Dermis blood vessel endothelial cell (primary cell): Measurements from ENCODE around the gene TP73. TPM values are rescaled to one million over a fixed set of nuclear protein-coding genes. Genes with fewer than 3 reads are reported as not detected.
A peak's percentile ranks its signal among the peaks of the same experiment; 100 is the strongest.

Experiments used
- DNase-seq: peaks from one replicate; pipeline ENCODE4 v3.0.0; 2010
- total RNA-seq: library from RNA; depleted of rRNA; stranded (reverse); fragments of >200 nt; gene quantifications from 2 replicates; pipeline ENCODE4 v1.2.3, GENCODE V29; 2014

TP73 gene
- total RNA-seq, 1 donor from 2014 or later, result not detected

DNA sequence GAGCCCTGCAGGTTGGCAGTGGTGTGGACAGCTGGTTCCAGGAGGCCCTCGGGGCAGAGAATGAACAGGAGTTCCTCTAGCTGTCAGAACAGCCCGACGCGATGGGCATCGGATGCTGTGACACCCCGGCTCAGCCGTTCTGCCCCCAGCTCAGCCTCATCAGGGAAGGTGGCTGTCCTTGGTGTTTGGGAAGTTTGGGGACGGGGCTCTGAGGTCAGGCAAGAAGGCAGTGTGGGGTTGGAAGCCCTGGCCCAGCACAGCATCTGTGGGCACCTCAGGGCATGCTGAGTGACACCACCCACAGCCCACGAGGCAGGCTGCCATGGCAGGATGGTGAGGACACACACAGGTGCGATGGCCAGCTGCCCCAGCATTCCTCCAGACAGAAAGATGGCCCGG is 59.1 kb downstream of the TP73 start:
- DNase-seq, result no peak

DNA sequence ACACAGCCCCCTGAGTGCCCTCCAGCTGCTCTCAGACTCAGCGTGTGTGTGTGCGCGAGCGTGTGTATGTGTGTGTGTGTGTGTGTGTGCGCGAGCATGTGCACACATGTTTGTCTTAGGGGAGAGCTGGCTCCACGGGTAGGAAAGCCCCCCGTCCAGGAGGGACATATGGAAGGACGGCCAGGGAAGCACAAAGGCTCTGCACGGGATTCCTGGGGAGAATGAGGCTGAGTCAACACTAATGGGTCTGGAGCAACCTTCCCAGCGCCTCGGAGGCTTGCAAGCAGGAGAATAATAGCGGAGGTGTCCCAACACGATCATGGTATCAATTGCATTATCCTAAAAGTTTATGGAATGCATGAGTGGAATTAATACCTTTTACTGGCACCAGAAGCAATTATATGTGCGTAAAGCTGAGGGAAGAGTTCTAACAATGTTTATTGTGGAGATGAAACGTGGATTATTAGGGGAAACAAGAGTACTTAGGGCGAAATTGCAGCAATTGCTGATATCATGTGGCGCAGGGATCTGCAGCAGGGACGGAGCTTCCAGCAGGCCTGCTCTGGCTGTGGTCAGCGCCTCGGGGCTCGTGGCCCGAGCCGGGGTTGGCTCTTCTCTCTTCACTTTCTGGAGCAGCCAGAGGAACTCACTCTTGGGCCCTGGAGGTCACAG is 59.6 kb downstream of the TP73 start:
- no peak for DNase-seq

DNA sequence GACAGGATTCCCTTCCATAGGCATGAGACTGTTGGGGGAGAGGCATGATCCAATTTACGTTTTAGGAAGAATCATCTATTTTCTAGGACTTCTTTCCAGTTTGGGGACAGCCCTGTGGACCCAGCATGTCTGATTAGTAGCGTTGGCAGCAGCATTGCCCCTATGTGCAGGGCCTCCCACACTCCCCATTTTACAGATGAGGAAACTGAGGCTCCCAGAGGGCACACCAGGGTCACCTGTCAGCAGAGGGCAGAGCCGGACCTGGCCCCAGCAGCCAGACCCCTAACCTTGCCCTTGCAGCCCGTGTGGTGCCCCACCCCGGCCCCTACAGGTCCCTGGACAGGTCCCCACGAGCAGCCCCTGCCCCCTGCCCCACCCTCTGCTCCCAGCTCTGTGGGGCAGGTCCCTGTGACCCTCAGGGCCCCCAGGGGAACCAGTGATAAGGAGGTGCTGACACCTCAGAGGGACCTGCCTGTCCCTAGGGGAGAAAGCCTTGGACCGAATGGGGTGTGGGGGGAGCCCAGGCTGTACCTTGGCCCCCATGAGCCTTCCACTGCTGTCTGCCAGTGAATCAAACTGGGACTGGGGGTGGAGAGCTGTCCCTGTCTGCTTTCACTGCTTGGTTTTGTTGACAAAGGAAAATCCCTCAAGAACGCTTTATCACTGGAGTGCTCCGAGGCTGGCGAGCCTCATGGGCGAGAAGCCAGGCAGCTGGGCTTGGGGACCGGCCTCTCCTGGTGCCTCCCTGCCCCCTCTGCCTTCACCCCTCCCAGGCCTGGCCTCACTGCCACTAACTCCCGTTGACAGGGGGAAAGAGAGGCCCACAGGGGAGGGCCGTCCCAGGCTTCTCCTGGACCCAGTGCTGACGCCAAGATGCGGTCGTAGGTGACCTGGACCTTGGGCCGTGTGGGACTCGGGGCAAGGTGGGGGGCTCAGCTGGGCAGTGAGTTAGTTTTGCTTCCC is 60.5 kb downstream of the TP73 start:
- no peak for DNase-seq

DNA sequence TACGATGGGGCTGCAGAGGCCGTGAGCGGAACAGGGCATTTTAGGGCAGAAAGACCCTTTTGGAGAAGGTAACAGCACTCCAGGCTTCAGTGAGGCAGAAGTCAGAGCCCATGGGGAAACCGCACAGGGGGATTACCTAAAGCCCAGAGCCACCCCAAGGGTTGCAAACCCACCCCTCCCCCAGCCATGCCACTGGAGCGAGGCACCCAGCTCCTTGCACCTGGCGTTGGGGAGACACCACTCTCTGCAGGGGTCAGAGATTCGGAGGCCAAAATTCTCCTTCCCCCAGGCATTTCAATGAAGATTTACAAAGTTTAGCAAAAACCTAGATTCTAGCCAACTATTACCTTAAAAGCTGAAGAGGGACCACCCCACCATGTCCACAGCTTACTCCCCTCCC is 61.5 kb downstream of the TP73 start:
- DNase-seq, result no peak

DNA sequence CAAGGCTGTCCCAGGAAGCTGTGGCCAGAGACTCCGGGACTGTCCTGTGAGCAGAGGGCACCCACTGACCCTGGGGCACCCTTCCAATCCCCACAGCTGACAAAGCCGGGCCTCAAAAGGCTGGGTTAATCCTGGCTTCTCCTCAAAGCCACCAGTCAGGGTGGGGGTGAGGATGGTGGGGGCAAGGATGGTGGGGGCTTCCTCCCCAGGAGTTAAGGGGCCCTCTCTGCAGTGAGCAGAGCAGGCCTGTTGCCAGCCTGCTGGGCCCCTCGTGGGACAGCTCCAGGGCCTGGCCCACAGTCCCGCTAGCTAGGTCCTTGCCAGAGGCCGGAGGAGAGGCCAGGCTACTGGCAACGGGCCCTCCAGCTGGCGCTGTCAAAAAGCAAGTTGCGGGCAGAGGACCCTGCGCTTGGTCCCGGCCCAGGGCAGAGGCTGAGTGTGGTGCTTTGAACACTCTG is 62.0 kb downstream of the TP73 start:
- no peak for DNase-seq

DNA sequence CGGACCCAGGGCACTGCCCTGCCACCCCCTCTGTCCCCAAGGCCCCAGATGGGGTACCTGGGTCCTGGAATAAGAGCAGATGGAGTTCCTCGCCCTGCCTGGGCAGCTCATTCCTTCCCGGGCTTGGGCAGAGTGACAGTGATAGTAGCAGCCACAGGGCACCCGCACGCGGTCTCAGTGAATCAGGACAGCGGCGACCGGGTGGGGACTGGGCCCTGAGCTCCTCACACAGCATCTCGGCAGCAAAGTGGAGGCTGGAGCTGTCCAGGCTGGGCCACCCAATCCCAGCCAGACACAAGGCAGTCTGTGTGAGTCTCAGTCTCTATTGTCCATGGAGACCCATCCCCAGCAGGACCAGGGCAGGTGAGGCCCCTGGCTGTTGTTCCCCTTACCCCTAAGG is 62.5 kb downstream of the TP73 start:
- DNase-seq, result no peak

DNA sequence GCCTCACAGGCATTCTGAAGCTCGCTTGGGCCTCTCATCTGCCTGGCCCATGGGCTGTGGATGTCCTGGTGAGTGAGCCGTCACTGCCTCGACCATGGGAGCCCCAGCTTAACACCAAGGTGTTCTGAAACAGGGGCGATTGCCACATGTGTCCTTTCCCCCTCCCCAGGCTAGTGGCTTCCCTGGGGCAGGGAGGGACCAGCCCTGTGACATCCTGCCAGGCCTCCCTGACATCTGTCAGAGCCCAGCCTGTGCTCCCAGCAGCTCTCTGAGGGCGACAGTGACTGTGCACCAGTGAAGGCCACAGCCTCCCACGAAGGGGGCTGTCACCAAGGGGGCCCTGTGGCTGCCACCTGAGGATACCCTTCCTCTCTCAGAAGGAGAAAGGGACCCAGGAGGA is 64.0 kb downstream of the TP73 start:
- DNase-seq, result no peak

DNA sequence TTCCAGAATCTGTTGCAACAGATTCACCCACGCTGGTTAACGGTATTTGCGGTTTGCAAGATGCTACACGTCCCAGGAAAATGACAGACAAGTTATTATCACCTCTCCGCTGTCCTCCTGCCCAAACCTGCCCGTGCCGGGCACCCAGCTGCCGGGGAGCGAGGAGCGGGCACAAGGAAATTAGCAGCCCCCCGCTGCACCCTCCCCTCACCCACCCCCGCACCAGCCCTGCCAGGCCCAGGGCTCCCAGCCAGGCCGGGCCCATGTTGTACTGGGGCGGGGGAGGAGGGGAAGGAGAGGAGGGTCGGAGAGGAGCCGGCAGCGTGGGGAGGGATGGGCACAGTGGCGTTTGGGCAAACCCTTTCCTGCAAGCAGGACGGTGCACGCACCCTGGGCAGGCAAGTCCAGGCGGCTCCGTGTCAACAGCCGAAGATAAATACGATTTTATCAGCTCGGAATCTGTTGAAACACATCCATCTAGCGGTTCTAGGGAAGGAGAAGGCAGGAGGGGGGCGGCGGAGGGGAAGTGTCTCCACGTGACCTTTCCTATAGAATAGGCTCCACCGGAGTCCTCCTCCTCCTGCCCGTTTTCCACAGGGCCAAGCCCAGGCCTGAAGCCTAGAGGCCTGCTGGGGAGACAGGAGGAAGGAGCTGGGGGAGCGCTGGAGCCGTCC is 64.9 kb downstream of the TP73 start:
- no peak for DNase-seq

DNA sequence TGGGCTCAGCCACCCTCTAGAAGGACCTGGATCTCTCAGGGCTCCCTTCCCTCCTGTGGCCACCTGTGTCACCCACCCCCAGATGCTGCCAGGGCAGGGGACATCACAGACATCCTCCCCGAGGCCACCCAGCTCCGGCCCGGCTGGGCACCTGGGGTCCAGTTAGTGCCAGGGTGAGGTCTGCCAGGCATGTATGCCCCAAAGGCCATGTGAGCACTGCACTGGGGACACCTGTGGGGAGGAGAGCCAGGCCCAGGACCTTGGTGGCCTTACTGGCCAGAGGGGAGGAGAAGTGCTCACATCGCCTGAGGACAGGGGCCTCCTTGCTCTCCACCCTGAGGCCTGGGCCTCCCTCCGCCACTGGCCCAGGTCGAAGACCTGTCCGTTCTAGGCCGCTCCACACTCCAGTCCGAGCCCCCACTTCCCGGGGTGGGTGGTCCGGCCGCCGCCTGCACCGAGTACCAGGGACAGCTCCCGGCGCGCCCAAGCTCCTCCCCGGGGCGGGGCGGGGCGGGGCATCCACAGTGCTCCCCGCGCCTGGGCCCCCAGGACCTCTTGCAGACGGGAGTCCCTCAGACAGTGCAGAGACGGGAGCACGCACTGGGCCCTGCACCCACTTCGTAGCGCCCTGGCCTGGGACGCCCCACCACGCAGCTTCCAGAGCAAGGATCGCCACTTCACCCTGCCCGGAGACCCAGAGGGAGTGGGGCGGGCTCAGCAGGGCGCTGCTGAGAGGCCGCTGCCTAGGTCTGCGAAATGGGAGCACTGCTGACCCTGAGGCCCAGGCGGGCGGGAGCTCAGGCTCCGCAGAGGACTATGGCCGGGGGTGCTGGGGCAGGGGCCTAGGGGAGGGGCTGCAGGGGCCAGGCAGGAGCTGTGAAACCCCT is 65.6 kb downstream of the TP73 start:
- no peak for DNase-seq

DNA sequence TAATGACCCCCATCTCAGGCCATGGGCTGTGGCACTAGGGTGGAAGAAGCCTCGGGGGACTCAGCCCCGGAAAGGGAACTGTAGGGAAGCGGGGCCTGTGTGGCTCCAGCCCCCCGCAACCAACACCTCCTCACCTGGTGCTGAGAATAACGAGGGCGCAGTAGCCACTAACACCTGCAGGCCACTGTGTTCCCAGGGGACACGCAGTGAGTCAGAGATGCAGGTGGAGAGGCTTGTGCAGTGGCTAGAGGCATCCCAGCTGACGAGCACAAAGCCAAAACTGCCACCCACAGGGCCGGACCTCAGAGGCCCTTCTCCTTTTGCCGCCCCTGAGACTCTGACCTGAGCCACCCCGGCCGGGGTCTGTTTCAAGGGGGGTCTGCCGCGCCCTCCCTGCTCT is 66.4 kb downstream of the TP73 start:
- no peak for DNase-seq

DNA sequence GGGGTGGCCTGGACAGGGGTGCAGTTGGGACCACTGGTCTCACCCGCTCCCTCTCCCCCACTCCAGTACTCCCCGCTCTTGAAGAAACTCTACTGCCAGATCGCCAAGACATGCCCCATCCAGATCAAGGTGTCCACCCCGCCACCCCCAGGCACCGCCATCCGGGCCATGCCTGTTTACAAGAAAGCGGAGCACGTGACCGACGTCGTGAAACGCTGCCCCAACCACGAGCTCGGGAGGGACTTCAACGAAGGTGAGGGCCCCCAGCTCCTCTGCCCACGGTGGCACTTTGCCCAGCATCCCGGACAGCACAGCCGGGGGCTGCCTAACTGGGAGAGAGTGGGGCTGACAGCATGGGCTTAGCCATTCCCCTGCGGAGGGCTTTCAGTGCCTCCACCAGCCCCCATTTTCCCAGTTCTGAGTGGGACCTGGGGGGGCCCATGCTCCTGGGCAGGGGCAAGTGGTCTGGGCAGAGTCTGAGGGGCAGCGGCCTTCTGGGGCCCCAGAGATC is 69.7 kb downstream of the TP73 start:
- no peak for DNase-seq

DNA sequence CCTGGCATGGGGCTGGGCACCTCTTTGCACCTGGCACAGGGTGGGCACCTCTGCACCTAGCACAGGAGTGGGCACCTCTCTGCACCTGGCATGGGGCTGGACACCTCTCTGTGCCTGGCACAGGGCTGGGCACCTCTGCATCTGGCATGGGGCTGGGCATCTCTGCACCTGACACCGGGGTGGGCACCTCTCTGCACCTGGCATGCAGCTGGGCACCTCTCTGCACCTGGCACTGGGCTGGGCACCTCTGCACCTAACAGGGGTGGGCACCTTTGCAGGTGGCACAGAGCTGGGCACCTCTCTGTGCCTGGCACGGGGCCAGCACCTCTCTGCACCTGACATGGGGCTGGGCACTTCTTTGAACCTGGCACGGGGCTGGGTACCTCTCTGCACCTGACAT is 70.5 kb downstream of the TP73 start:
- no peak for DNase-seq

DNA sequence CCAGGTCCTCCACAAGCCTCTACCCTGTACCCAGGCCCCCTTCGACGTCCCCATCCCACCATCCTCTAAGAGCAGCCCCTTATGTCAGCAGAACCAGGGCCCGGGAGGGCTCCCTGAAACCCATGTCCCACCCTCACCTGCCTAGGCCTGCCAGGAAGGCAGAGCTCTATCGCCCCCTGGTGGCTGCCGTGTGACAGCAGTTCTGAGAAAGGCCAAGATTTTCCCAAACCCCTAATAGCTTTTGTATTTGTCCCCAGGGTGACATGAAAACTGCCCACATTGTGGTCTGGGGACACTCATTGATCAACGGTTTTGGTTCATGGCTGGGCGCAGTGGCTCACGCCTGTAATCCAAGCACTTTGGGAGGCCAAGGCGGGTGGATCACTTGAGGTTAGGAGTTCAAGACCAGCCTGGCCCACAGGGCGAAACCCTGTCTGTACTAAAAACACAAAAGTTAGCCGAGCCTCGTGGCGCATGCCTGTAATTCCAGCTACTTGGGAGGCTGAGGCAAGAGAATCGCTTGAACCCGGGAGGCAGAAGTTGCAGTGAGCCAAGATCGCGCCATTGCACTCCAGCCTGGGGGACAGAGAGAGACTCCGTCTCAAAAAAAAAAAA is 72.2 kb downstream of the TP73 start:
- peak; percentile 81 for DNase-seq

DNA sequence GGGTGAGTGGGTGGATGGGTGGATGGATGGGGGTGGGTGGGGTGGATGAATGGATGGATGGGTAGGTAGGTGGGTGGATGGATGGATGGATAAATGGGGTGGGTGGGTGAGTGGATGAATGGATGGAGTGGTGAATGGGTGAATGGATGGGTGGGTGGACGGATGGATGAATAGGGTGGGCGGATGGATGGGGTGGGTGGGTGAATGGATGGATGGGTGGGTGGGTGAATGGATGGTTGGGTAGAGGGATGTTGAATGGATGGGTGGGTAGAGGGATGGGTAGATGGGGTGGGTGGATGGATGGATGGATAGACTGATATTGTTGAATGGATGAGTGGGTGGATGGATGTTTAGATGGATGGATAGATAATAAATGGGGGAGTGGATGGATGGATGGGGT is 73.0 kb downstream of the TP73 start:
- DNase-seq, result no peak

DNA sequence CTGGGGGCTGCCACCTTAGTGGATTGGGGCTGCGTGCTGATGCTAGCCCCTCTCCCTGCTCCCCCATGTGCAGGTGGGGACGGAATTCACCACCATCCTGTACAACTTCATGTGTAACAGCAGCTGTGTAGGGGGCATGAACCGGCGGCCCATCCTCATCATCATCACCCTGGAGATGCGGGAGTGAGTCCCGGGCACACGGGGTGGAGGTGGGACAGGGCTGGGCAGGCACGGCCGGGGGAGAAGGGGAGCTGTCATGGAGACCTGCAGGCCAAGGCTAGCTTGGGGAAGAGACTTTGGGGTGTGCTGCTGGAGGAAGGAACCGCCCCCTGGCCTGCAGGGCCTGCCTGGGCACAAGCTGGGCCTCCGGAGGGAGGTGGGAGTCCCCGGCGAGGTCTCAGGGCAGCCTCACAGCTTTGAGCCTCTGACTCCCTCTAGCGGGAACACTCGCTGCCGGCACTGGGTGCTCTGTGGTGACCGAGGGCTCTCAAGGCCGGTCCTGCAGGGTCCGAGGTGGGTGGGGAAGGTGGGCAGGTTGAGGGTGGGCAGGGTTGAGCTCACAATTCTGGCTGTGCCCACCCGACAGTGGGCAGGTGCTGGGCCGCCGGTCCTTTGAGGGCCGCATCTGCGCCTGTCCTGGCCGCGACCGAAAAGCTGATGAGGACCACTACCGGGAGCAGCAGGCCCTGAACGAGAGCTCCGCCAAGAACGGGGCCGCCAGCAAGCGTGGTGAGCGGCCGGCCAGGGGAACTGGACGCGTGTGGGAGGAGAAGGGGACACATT is 74.9 kb downstream of the TP73 start:
- peak; percentile 54 for DNase-seq

DNA sequence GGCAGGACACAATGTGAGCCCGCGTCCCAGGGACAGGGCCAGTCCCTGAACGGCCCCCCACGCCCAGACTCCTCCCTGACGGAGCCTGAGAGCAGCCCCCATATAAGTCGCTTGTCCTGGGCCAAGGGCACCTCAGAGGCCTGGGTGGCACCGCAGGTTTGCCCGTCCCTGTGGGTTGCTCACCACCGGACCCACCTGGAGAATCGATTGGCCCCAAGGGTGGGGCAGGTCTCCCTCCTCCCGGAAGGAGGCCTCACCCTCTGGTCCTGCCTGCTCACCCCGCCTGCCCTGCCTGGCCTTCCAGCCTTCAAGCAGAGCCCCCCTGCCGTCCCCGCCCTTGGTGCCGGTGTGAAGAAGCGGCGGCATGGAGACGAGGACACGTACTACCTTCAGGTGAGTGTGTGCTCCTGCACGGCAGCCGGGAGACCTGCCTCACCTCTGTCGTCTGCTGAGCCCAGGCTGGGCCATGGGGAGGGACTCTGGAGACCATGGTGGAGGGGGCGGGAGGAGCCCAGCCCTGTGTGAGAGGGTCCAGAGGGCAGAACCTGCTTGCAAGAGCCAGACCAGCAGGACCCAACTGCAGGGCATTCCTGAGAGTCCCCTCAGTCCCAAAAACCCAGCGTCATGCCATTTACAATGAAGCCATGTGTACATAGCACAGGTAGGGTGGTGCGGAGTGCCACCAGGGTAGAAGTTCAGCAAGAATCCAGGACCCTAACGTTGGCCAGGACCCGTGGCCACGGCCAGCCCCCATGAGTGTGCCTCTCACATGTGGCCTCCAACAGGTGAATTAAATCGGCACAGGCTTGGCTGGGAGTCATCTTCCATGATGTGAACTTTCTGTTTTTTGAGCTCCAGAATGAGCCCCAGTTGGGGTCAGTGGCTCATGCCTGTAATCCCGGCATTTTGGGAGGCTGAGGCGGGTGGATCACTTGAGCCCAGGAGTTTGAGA is 75.8 kb downstream of the TP73 start:
- no peak for DNase-seq

DNA sequence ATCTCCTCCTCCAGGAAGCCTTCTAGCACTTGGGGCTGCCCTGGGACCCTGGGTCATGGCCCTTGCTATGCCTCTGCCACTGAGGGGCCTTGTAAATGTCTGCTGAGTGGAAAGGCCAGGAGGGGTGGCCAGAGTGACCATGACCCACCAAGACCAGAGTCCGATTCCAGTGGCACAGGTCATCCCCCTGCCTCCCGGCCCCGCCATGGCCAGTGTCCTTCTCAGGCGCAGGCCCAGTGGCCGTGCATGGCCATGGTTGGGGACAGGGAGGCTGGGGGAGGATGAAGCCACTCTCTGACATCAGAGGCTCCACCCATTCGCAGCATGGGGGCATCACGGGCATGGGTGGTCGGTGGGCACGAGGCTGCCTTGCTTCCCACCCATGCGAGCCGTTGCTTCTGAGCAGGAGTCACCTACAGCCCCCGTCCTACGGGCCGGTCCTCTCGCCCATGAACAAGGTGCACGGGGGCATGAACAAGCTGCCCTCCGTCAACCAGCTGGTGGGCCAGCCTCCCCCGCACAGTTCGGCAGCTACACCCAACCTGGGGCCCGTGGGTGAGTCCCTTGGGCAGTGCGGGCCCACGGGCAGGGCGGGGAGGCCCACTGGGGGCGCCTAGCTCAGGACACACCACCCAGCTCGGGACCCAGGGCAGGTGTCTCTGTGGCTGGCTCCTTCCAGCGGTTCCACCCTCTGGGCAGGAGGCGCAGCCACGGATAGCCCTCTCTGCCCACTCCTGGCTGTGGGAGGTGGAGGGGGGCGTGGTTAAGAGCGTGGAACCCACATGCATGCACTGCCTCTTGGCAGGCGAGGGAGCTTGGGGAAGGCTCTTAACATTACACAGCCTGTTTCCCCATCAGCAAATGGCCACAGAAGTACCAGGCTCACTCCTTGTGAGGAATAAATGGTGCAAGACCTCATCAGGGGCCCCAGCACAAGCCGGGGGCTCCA is 77.6 kb downstream of the TP73 start:
- DNase-seq, result no peak

DNA sequence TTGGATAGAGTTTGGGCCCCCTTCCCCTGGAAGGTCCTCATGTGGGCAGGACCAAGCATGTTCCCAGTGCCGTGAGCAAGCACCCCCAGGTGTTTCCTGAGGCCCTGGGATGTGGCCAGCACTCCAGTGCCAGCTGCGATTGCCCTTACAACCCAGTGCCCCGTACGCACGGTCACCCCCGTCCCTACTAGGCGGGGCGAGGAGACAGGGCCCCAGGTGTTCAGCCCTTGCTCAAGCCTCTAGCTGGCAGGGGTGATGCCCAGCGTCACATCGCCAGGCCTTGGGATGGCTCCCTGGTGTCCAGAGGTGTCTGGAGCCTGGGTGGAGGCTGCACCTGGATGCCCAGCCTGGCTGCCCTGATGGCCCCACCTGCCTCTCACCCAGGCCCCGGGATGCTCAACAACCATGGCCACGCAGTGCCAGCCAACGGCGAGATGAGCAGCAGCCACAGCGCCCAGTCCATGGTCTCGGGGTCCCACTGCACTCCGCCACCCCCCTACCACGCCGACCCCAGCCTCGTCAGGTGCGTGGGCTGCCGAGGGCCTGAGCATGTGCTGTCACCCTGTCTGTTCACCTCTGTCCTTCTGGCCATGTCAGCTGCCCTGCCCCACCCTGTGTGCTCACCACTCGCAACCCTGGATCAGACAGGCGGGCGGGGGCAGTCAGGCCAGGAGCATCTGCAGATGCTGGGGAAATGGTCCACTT is 78.4 kb downstream of the TP73 start:
- no peak for DNase-seq
